Measurements from ENCODE around the gene PDZD8.

The PDZD8 gene

DNA sequence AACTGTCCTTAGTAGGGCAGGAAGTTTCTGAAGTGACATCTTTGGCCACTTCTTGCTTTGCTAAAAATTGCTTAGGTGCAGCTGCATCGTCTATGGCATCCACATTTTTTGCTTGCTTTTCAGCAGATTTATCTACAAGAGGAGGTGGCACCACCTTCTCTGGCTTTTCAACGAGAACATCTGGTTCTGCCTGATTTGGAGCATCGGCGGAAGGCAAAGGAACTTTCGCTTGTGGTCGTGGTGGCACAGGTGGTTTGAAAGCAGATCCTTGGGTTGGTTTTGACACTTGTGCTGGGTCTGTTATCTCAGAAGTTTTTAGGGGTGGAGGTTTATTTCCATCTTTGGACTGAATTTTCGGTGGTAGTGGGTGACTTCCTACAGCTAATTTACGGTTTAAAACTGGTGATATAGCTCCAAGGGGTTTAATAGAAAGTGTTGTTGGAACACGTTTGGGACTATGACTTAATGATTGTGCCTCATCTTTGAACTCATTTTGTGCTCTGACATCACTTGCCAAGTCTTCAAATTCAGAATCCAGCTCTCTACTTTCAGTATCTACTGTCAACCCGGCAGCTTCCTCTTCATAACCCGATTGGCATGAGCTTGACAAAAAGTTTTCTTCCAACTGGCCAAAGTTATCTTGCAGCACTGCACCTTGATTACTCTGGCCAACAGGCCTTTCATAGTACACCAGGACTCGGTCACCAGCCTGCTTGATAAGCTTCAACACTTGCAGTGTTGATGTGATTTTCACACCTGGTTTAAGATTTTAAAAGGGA lies 90.3 kb downstream of the PDZD8 start:
- no peak for DNase-seq

DNA sequence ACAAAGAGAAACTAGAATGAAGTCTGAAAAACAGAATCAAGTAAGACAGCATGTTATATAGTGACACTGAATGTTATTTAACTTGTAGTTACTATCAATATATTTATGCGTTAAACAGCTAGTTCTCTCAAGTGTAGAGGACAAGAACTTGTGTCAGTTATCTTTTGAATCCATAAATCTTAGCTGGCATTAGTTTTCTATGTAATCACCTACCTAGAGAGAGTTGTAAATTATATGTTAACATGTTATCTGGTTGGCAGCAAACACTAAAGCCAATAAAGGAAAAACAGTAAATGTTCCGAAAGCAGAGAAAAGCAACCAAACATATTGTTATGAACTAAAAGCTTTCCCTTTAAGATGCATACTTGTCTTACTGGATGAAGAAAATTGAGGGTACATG lies 97.6 kb downstream of the PDZD8 start:
- no peak for DNase-seq

DNA sequence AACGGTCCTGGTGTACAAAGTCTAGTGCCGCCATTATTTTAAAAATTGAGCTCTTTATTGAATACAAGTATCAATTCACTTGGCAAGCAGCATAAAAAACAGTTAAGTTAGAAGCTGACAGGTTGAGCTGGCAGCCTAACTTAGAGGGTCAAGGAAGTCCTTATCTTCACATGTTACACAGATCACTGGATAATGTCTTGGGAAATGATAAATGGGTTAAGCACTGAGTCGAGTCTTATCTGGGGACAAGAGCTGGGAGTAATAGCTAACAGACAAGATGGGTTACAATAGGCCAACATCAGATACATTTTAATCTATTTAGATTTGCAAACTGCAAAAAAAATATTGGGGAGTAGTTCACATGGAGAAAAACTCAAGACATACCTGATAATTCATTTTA lies 100.1 kb downstream of the PDZD8 start:
- DNase-seq: no peak

DNA sequence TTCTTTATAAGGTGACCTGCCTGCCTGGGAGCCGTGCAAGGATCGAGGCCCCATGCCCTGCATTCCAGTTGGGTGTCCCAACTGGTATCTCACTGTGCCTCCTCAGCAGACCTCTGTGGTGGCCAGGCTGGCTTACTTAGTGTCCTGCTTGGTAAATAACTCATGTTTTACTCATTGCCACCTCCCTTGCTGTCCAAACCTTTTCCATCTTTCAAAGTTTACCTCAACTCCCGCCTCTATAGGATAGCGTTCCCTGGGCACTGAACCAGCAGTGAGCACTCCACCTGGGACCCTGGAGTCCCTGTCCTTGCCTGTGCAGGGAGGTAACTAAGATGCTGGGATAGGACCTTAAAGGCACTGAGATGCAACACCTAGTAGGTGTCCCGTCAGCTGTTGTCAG lies 100.7 kb downstream of the PDZD8 start:
- DNase-seq: no peak

DNA sequence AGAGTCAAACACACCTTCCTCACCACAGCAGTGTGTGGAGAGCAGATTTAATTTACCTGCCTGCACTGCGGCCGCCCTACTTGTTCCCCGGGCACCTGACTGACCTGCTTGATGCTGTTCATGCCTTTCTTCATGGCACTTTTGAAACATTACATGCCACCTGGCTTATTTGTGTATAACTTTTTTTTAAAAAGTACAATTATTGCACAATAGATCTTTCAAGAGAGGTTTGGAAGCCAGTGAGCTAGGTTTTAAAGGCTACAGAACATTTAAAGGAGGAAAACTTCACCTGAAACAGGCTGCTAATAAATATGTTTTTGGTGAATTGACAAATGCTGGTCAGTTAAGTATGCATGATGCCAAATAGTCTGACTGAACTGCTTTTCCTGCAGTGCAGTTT lies 101.3 kb downstream of the PDZD8 start:
- no peak for DNase-seq

DNA sequence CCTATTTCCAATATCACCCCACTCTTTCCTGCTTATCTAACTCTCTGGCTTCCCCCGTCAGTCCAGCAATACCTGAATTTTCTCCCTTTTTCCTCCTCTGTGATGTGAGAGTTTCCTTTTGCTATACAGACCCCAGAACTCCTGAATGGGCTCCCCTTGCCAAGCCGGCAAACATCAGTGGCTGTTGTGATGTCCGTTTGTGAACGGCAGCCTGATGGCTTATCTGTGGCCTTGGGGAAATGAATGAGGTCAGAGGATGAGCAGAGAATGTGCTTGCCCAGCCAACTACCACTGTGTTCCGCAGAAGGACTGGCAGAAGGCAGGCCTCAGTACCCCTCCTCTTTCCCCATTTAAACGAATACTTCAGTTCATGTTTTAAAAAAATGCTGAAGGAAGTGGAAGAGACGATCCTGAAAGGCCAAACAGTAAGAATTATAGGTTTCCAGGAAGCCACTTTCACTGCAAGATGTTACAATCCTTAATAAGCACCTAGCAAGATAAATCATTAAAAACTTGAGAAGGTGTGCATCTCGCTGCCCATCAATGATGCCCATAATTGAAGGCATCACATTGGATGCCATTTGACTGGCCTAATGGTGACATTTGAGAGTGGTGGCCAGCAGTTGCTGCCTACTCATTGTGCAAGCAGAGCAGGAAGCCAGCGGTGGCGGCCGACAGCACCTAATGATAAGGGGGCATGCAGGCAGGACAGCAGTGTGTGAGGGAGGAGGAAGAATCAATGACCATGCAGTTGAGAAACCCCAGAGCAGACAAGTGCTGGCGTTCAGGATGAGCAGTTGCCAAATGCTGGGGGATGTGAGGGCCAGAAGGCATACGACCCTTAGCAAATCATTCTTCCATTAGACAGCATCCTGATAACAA lies 102.8 kb downstream of the PDZD8 start:
- no peak for DNase-seq

DNA sequence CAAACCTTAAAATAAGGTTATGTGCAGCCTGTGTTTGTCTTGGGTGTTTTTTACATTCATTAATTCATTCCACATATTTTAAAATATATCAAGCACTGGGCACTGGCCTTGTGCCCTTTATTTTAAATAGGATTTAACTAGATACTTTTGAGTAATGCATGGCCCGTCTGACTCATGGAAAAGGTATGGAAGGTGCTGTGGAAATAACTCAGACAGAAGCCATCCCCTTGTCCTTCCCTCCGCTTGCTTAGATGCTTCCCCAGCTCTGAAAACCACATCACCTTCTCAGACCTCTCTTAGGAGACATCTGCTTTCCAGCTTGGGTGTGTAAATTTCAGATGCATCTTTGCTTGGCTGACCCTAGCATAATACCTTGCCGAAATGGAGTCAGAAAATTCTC lies 103.8 kb downstream of the PDZD8 start:
- DNase-seq: no peak

DNA sequence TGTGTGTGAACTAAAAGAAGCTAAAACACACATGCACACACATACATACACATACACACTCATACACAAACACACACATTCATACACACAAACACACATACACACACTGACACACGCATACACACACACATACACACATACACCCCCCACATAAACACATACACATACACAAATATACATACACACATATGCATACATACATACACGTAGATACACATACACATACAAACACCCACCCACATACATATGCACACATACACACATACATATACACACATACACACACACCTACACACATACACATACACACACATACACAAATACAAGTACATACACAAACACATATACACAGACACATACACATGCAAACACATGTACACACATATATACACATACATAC lies 106.3 kb downstream of the PDZD8 start:
- no peak for DNase-seq

DNA sequence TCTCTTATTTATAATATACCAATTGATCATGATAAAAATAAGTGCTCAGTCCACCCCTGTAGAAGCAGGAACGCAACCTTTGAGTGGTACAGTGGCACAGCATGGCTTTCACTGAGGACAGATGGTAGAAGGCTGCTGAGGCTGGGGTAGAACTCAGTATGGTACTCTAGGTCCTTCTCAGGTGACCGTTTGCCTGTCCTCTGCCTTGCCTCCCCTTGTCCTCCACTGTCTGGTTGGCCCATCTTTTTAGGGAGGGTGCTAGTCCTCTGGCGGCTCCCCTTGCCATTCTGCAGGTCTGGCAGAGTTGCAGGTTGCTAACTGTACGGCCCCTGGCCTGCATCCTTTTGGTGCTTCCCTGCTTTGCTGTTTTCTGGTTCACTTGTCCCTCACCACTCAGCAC lies 107.0 kb downstream of the PDZD8 start:
- DNase-seq: no peak

DNA sequence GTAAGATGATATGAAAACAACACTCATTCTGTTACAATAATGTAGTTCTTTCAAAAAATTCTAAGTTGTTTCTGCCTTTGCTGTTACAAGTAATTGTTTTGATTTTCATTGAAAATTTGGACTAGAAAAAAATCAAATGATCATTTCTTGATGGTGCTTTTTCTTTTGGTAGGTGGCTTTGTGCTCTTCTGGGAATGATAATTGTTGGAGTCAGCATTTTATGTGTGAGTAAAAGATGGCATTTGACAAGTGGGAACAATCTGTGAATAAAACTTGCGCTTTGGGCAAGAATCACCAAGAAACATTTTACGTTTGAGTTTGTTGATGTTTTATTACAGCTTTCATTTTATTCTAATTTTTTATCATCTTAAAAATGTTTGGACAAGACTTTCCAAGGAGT lies 108.4 kb downstream of the PDZD8 start:
- no peak for DNase-seq

DNA sequence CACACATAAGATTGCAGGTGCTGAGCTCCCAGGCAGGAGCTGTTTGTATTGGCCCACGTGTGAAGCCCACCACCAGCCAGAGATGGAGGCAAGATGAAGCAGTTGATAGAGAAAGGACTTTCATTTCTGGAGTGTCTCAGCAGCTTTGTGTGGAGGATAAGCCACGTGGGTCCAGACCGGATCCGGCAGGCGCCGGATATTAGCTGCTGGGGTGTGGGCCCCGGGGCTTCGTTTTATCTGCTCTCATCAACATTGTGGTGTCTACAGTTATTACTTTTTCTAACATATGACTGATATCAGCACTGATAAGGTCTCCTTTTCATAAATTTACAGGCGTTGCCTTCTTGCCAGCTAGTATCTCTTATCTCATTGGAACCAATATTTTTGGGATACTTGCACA lies 108.8 kb downstream of the PDZD8 start:
- no peak for DNase-seq

DNA sequence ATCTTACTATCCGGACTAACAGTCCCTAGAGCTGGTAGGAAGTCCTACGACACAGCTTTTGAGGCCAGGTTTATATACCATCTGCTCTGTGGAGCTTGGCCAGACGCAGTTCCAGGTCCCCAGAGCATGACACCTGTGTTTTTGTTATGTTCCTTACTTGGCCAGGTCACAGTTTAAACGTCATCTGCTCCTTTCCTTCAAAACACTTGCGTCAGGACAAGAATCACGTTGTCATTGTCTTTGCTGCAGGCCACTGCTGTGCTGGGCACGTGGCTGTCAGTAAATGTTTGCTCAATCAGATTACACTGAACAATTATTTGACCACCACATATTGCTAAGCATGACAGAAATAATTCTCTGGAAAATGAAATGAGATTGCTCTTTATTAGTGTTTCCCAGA lies 110.5 kb downstream of the PDZD8 start:
- DNase-seq: no peak

DNA sequence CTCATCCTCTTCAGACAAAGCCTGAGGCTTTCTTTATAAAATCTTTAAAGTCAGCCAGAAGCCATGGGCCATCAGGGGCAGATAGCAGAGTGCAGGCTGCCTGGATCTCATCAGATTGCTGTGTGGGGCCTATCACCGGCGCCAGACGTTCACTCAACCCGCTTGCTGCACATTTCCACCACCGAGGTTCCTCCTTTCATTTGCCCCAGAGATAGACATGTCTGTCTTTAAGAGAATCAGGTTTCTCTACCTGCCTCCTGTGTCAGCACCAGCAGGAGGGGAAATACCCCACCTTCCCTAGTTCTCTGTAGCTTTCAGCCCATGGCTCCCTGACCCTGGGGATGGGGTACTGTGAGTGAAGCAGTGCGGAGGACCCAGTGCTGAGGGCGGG lies 112.3 kb downstream of the PDZD8 start:
- DNase-seq: no peak

DNA sequence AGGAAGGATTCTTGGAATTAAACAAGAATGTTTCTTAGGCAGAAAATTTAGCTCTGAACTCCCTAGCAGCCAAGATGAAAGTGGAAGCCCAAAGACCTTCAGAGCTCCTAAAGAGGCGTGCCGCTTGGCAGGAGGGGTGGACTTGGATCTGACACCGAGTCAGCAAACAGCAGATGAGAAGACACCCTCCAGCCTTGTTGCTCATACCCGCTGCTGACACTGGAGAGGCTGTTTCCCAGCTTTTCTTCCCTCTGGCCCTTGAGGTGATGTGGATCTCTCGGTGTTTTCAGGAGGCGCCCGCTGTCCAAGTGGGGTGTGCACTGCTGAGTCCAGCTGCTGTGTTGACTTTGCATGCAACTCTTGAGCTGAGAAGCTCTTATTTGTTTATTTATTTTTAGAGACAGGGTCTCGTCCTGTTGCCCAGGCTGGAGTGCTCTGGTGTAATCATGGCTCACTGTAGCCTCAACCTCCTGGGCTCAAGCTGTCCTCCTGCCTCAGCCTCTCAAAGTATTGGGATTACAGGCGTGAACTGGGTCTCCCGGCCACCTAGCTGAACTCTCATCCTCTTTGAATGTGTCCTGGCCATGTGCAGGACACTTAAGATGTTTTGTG lies 112.8 kb downstream of the PDZD8 start:
- DNase-seq: no peak

DNA sequence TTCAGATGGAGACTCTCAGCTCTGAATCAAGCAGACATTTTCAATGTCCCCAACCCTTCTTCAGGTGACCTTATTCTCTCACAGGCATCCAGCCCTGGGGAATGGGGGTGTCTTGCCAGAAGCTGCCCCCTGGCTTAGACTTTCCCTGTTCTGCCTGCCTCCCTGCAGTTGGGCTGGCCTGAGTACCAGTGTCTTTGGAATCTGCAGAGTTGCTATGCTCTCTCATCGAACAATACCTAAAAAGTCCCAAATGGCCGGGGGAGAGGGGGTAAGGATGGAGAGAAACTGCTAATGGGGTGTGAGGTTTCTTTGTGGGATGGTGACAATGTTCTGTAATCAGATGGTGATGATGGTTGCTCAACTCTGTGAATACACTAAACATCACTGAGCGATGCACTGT lies 113.7 kb downstream of the PDZD8 start:
- DNase-seq: no peak

DNA sequence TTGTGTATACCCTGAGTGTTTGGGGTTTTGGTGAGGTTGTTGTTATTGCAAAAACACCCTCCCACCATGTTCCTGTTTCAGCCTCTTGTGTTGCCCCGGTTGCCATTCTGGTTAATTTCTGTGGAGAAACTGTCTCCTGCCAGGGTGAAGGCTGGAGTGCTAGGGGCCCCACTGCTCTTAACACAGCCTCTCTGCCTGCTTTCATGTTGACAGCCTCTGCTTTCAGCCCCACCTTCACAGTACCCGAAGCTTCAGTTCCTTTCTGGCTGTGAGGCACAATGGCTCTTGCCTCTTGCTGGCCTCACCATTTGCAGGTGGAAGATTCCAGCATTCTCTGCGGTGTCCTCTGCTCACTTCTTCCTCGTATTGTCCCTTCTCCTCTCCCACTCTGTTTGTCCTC lies 115.2 kb downstream of the PDZD8 start:
- no peak for DNase-seq

DNA sequence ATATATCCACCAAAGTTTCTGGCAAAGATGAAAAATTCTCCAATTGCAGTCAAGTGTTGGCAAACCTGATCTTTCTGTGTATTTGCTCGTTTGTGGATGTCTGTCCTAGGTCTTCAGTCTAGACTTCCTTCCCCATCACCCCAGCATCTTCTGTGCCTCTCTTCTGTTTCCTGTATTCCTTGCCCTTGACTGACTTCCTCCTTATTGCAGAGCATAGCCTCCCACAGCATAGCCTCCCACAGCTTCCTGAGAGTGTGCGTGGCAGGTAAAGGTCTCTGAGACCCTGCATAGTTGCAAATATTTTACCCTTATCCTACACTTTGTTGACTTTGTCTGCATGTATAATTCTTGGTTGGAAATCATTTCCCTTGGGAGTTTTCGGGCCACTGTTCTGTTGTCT lies 116.0 kb downstream of the PDZD8 start:
- DNase-seq: no peak

DNA sequence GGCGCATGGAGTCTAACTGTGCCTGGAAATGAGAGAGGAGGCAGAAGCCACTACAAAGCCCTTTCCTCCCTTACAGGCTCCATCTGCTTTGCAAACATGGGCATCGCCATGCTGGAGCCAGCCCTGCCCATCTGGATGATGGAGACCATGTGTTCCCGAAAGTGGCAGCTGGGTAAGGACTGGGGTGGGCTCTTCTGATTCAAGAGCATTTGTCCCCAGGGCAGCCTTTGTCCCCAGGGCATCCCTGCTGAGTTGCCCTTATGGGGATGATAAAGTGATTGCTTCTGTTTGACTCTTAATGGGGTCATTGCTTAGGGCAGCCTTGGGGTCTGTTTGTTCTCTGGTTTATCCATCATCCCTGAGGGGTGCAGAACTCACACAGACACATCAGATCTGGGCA lies 117.5 kb downstream of the PDZD8 start:
- DNase-seq: no peak

DNA sequence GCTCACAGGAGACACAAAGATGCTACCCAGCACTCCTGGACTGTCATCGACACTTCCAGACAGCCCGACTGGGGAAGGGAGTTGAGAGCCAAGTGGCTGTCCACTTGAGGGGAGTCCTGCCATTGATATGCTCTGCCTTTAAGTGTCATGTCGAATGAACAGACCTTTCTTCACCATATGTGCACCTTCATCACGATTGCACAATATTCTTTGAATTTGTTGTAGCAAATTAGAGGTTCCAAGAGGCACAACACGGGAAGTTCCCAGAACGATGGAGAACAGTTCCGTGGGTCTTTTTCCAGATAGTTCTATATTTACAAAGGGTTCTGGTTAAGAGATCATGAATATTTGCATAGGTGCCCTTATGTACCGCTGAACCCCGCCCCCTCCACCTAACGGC lies 118.3 kb downstream of the PDZD8 start:
- no peak for DNase-seq

DNA sequence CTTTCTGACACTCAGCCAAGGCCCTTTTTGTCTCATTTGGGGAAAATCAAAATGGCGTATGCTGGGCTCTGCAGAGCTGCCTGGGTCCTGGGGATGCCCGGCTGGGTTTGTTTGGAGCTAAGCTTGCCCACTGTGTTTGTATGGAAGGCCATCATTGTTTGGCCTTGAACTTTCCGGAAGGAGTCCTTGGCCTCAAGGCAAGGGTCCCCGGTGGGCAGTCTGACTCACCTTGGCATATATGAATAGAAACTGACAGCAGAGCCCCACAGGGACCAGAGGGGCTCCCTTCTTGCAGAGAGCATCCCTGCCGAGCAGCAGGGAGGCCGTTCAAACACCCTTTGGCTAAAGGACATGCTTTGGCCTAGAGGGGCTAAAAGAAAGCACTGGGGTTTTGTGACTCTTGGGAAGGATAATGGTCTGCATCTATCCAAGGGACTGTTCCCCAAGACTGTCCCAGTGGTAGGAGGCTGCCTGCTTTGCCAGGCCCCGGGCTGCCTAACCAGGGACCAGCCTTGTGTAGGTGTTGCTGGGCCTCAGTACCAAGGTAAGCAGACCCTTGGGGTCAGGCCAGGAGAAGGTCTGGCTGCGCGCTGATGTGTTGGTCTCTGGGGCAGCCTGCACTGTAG lies 119.3 kb downstream of the PDZD8 start:
- DNase-seq: no peak

DNA sequence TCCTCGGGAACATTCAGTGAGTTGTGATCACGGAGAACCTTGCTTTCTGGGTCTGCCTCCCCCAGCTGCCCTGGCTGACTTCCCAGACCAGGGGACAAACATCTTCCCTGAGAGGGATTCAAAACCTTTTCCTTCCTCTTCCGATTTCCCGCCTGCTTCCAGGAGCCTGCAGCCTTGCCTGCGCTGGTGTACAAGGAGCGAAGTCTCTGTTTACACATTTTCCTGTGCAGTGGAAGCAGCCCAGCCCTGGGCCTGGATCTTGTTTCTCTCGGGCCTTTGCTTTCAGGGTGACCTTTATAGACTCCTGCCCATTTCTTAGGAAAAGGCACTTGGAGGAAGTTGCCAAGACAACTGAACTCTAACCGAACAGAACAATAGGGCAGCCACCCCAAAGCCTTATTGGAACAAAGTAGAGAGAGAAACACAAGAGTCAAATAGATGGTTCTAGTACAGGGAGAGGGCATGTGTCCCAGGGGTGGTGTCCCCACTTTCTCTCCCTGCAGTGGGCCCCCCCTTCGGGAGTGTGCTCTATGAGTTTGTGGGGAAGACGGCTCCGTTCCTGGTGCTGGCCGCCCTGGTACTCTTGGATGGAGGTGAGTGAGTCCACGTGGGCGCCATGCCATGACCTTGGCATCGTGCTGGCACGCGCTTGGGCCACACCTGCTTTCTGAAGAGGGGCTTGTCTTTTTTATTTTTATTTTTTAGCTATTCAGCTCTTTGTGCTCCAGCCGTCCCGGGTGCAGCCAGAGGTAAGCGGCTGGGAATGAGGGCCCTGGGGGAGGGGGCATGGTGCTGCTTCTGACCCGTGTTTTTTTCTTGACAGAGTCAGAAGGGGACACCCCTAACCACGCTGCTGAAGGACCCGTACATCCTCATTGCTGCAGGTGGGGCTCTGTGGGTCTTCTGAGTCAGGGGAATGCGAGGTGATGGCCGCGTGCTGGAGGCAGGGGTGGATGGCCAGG lies 120.2 kb downstream of the PDZD8 start:
- no peak for DNase-seq

DNA sequence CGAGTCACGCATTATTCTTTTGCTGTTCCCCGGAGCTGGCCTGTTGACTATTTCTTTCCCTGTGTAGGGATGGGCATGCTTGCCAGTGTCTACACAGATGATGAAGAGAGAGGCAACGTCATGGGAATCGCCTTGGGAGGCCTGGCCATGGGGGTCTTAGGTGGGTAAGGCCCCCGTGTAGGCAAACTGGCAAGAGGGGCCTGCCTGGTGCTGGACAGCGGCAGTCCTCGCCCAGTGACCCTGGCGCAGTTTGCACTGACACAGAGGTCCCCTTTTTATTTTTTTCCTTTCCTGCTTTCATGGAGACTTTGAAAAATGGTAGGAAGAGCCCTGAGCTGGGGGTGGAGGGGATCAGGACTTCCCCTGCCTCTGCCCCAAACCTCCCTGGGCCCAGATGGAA lies 120.9 kb downstream of the PDZD8 start:
- DNase-seq: no peak

Measured in activated CD8-positive, alpha-beta memory T cell treated with anti-CD3 and anti-CD28 coated beads, Interleukin-2, amount 50 U/mL, for 48 hours (primary cell).